Vagina (tissue), 2 donors: ENCODE measurements around the gene INPP5A.

Experiments
- POLR2A ChIP-seq, 2 donors: fragments of 450-650 bp; IDR thresholded peaks; one replicate each; pipeline ENCODE4 v1.6.1; 2017; ENCODE audit warnings: antibody characterized with exemption in 2 of 2, mild to moderate bottlenecking in 2 of 2, moderate library complexity in 2 of 2
- POLR2AphosphoS5 ChIP-seq, 2 donors: sonication (generic); formaldehyde crosslinking; IDR thresholded peaks; one replicate each; pipeline ENCODE4 v1.9.0; 2017; ENCODE audit warnings: antibody characterized with exemption in 2 of 2, mild to moderate bottlenecking in 2 of 2, low read depth in 1 of 2; ENCODE audit not compliant: insufficient read depth in 1 of 2
- TF ChIP-seq, protein P1 (sequence below), 3 experiments: fragments of 450-650 bp in 2 of 3; fragments of 200-600 bp in 1 of 3; sonication (generic) in 1 of 3; IDR thresholded peaks; one replicate each; pipeline ENCODE4 v1.5.1; 2017 to 2019; ENCODE audit warnings: antibody characterized with exemption in 3 of 3, mild to moderate bottlenecking in 2 of 3, moderate library complexity in 2 of 3

DNA sequence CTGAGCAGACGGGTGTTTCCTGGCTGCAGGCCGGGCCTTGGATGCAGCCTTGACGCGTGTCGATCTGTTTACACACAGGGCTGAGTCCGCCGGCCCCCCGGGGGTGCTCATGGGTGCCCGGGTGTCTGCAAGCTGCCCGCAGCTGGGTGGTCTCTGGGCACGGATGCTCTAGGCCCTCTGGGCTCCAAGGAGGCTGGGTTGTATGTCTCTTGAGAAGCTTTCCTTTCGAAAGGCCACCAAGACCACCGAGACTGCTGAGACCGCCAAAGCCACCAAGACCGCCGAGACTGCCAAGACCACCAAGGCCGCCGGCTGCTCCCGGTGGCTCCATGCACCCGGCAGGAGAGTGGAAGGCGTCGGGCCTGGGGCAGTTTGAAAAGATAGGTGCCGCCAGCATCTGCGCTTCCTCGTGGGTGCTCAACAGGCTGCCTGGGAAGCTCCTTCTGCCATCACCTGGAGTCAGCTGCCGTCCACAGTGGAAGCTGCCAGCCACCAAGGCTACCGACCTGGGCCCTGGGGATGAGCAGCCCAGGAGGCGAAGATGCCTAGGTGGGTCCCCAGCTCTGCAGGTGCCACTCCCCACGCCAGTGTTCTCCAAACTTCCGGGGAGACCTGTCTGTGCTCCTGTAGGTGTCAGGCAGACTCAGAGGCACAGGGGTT lies 121.1 kb downstream of the INPP5A start:
- TF ChIP-seq, protein P1, sequence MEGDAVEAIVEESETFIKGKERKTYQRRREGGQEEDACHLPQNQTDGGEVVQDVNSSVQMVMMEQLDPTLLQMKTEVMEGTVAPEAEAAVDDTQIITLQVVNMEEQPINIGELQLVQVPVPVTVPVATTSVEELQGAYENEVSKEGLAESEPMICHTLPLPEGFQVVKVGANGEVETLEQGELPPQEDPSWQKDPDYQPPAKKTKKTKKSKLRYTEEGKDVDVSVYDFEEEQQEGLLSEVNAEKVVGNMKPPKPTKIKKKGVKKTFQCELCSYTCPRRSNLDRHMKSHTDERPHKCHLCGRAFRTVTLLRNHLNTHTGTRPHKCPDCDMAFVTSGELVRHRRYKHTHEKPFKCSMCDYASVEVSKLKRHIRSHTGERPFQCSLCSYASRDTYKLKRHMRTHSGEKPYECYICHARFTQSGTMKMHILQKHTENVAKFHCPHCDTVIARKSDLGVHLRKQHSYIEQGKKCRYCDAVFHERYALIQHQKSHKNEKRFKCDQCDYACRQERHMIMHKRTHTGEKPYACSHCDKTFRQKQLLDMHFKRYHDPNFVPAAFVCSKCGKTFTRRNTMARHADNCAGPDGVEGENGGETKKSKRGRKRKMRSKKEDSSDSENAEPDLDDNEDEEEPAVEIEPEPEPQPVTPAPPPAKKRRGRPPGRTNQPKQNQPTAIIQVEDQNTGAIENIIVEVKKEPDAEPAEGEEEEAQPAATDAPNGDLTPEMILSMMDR (IDR thresholded peaks at IDR 0.05) = no peak
- no peak for TF ChIP-seq POLR2A (IDR thresholded peaks at IDR 0.05)
- TF ChIP-seq POLR2AphosphoS5 (IDR thresholded peaks at IDR 0.05; ENCODE audit: insufficient read depth in 1 of 2, low read depth in 1 of 2) = no peak
